H1 (cell line): ENCODE results near the gene SART1.

Experiments used
- CEBPB ChIP-seq: IDR thresholded peaks from 2 replicates; pipeline ENCODE4 v1.6.1; 2012; ENCODE audit warnings: low read depth, low read length
- POLR2A ChIP-seq, 2 experiments: IDR thresholded peaks; 1 replicate in 1 of 2; 2 replicates in 1 of 2; pipeline ENCODE4 v1.6.1; 2011; ENCODE audit warnings: low read depth in 2 of 2, low read length in 2 of 2, mild to moderate bottlenecking in 2 of 2; ENCODE audit errors: control extremely low read depth in 1 of 2
- TF ChIP-seq, protein P1 (sequence below), 3 experiments: IDR thresholded peaks; 1 replicate in 2 of 3; 2 replicates in 1 of 3; pipeline versions ENCODE4 v1.5.1 to v1.6.1; 2011; ENCODE audit warnings: low read length in 3 of 3, mild to moderate bottlenecking in 3 of 3, inconsistent platforms in 2 of 3, low read depth in 1 of 3, moderate library complexity in 1 of 3; ENCODE audit not compliant: insufficient read depth in 1 of 3; ENCODE audit errors: control extremely low read depth in 1 of 3

DNA sequence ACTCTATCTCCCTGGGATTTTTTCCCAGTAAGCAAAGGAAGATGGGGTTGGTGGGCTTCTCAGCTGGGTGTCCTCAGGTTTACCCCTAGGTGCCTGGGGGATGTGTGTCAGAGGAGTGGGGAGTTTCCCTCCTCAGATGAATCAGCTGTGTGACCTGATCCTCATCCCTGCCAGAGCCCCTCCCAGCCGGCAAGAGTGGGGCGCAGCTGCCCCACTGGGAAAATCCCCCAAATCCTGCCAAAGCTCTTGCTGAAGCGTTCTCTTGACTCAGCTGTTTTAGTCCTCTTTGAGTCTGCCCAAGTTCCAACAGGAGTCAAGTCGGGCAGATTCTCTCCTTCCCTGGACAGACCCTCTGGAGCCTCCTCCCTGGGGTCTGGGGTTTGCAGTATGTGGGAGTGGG, 48.7 kb upstream of the SART1 start:
- no peak for TF ChIP-seq CEBPB
- TF ChIP-seq, protein P1, sequence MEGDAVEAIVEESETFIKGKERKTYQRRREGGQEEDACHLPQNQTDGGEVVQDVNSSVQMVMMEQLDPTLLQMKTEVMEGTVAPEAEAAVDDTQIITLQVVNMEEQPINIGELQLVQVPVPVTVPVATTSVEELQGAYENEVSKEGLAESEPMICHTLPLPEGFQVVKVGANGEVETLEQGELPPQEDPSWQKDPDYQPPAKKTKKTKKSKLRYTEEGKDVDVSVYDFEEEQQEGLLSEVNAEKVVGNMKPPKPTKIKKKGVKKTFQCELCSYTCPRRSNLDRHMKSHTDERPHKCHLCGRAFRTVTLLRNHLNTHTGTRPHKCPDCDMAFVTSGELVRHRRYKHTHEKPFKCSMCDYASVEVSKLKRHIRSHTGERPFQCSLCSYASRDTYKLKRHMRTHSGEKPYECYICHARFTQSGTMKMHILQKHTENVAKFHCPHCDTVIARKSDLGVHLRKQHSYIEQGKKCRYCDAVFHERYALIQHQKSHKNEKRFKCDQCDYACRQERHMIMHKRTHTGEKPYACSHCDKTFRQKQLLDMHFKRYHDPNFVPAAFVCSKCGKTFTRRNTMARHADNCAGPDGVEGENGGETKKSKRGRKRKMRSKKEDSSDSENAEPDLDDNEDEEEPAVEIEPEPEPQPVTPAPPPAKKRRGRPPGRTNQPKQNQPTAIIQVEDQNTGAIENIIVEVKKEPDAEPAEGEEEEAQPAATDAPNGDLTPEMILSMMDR (IDR thresholded peaks at IDR 0.05; ENCODE audit: control extremely low read depth in 1 of 3, insufficient read depth in 1 of 3, low read depth in 1 of 3, low read length in 3 of 3): no peak
- no peak for TF ChIP-seq POLR2A (IDR thresholded peaks at IDR 0.05; ENCODE audit: control extremely low read depth in 1 of 2, low read depth in 2 of 2, low read length in 2 of 2)
